Right lobe of liver (tissue), 4 donors: ENCODE results near the gene PGA3.

Experiments used
- POLR2A ChIP-seq: fragments of 450-650 bp; IDR thresholded peaks from one replicate; pipeline ENCODE4 v1.6.1; 2017; ENCODE audit warnings: antibody characterized with exemption, mild to moderate bottlenecking
- TF ChIP-seq, protein P1 (sequence below), 4 donors: fragments of 200-600 bp in 3 of 4; fragments of 450-650 bp in 1 of 4; IDR thresholded peaks; one replicate each; pipeline versions ENCODE4 v1.5.1 to v1.8.0; 2016 to 2022; ENCODE audit warnings: antibody characterized with exemption in 4 of 4, mild to moderate bottlenecking in 2 of 4
- donor health status: DM: no; HTN: no; CAD: no.
- donor health status: DM: no; HTN: no; CAD: no.
- donor health status: DM: no; HTN: yes; CAD: no.

DNA sequence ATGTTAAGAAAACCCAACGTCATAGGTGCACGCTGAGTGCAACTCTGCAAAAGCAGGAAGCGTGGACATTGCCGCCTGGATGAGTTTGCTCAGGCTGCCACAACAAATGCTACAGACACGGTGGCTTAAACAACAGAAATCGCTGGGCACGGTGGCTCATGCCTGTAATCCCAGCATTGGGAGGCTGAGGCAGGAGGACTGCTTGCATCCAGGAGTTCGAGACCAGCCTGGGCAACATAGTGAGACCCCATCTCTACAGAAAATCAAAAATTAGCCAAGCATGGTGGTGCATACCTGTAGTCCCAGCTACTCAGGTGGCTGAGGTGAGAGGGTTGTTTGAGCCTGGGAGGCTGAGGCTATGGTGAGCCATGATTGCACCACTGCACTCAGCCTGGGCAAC is 13.4 kb upstream of the PGA3 start:
- TF ChIP-seq, protein P1, sequence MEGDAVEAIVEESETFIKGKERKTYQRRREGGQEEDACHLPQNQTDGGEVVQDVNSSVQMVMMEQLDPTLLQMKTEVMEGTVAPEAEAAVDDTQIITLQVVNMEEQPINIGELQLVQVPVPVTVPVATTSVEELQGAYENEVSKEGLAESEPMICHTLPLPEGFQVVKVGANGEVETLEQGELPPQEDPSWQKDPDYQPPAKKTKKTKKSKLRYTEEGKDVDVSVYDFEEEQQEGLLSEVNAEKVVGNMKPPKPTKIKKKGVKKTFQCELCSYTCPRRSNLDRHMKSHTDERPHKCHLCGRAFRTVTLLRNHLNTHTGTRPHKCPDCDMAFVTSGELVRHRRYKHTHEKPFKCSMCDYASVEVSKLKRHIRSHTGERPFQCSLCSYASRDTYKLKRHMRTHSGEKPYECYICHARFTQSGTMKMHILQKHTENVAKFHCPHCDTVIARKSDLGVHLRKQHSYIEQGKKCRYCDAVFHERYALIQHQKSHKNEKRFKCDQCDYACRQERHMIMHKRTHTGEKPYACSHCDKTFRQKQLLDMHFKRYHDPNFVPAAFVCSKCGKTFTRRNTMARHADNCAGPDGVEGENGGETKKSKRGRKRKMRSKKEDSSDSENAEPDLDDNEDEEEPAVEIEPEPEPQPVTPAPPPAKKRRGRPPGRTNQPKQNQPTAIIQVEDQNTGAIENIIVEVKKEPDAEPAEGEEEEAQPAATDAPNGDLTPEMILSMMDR (IDR thresholded peaks at IDR 0.05) = no peak
- no peak for TF ChIP-seq POLR2A
